Measurements from ENCODE around the gene MAN1B1. TPM values are rescaled to one million over a fixed set of nuclear protein-coding genes. Genes with fewer than 3 reads are reported as not detected.

Gene MAN1B1
- polyA plus RNA-seq, 3 donors = 43.6 to 48.3 (median 47.0) TPM

- DNase-seq (ENCODE audit: low read depth in 3 of 3, low spot score in 2 of 3) = no peak
These were observed 3.9 kb upstream of the MAN1B1 start for GRCh38 chr9:137082925-137083290.

DNA sequence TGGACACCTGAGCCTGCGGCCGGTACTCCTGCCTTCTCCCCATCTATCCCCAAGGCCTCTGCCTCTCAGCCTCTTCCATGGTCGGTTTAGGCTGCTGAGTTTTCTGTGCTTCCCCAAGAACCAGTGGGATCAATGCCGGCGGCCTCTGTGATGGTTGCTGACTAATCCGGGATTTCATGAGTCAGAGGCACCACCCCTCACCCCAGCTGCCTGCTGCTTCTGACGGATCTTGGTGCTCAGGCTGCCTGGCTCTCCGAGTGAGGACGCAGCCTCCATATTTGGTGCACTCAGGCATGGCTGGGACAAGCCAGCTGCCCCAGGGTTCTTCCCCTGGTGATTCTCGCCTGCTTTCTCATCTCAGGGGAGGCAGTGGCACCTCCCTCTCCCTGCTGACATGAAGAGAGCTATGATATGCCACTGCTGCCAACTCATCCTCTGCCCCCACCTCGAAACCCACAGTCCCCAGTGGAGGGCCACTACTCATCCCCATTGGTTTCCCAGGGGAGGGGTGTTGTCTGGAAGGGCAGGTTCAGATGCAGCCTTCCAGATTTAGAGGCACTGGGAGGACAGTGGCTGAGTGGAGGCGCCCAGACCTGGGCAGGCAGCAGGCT lies 3.3 kb upstream of the MAN1B1 start:
- no peak for DNase-seq (ENCODE audit: low read depth in 3 of 3, low spot score in 2 of 3)

DNA sequence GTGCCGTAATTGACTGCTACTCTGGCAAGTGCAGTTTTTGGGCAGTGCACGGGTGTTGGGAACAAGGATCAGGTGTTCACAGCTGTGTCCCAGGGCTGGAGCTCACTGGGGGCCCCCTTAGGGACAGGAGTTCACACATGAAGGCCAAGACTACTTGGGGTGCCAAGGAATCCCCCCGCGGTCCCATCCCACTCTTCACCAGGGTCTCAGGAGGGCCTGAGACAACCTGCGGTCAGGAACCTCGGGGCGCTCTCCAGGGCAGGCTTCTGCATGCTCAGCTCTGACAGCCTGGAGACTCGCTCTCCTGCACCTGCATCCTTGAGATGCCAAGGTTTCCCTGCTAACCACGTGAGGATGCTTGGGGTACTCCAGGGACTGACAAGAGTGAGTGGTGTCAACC lies 2.3 kb upstream of the MAN1B1 start:
- no peak for DNase-seq (ENCODE audit: low read depth in 3 of 3, low spot score in 2 of 3)

DNA sequence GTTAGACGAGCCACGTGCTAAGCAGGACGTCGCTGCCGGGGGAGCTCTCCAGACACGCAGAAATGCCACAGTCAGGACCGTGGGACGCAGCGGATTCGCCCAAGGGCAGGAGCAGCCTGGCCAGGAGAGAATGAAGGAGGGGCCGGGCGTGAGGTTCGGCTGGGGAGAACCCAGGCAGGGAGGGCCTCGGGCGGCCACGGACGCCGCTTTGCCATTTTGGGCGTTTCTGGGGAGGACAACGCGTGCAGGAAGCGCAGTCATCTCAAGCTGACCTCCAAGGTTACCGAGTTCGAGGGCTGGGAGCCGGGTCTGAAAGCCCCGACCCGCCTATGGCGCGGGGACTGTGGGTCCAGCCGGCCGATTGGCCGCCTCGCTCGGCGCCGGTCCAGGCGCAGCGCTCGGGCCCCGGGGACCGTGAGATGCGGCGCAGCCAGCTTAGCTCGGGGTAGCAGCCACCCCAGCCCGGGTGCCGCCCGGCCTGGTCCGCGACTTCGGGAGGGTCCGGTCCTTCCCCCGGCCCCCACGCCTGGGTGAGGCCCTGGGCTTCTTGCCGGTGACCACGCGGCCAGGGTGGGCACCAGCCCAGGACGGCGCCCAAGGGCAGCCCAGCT lies 760 bp upstream of the MAN1B1 start:
- no peak for DNase-seq (ENCODE audit: low read depth in 3 of 3, low spot score in 2 of 3)

DNA sequence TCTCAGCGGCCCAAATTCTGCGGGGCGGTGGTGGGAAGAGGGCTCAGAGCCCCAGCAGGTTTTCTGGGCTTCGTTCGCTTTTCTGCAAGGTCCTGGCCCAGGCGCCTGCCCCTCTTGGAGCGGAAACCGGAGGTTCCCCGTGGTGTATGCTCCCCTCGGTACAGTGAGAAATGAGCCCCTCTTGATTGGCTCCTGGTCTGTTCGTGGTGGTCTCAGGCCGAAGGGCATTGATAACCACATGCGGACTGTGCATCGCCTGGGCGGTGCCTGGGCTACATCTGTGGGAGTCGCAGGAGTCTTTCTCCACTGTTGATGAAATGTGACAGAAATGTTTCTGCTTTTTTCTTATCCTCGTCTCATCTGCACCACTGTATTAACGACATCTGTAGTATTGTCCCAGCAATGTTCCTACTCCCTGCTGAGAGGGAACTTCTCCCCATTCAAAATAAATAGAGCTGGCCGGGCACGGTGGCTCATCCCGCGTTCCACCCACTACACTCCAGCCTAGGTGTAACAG lies 682 bp downstream of the MAN1B1 start:
- no peak for DNase-seq (ENCODE audit: low read depth in 3 of 3, low spot score in 2 of 3)

DNA sequence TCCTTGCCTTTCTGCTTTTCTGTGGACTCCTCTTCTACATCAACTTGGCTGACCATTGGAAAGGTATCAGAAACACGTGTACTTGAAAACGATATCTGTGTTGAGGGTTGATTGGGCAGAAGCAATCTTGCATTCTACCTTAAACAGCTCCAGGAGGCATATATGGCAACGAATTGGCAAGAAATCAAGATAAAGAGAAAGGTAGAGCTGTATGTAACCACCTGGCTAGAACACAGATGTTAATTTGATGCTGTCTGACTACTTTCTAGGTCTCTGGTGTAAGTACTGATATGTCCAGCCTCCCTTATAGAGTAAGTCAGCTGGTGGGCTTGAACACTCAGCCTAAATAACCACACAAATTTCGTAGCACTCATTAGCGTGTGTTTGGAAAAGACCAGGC lies 1.3 kb downstream of the MAN1B1 start:
- no peak for DNase-seq (ENCODE audit: low read depth in 3 of 3, low spot score in 2 of 3)

- no peak for DNase-seq (ENCODE audit: low read depth in 3 of 3, low spot score in 2 of 3)
These were observed 2.6 kb downstream of the MAN1B1 start for GRCh38 chr9:137089232-137089947.

GRCh38 chr9:137095664-137096517 lies 9.1 kb downstream of the MAN1B1 start:
- DNase-seq (ENCODE audit: low read depth in 3 of 3, low spot score in 2 of 3) = no peak

DNA sequence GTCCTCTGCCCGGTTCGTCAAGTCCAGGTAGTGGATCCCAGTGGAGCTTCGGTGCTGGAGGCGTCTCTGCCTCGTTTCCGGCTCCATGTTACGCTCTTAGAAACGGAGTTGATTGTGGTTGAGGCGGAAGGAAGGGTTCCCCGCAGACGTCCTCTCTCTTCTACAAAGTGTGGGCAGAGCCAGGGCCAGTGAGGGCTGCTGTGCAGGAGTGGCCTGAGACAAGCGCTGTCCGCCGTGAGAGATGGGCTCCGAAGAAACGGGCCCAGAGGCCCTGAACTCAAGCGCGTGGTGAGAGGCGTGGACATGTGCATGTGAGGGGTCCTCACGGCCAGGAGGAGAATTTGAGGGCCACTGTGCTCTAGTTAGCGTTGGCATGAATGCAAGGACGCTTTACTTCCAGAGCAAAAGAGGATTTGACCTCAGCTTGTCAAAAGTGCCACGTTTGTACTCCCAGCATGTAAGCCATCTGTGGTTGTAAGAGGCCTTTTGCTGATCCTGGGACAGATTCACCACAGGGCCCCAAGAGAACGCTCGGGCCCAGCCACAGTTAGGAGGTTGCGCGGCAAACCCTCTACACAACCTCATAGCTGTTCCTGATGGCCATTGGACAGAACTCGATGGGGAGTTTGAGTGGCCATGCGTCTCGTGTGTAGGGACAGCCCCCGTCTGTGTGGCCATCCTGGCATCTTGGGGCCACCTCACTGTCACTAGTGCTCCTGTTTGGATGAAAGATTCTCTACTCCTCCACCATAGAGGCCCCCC lies 10.2 kb downstream of the MAN1B1 start:
- no peak for DNase-seq (ENCODE audit: low read depth in 3 of 3, low spot score in 2 of 3)

- no peak for DNase-seq (ENCODE audit: low read depth in 3 of 3, low spot score in 2 of 3)
These were observed 11.1 kb downstream of the MAN1B1 start for GRCh38 chr9:137097761-137098462.

GRCh38 chr9:137099231-137099630 lies 12.4 kb downstream of the MAN1B1 start:
- no peak for DNase-seq (ENCODE audit: low read depth in 3 of 3, low spot score in 2 of 3)

DNA sequence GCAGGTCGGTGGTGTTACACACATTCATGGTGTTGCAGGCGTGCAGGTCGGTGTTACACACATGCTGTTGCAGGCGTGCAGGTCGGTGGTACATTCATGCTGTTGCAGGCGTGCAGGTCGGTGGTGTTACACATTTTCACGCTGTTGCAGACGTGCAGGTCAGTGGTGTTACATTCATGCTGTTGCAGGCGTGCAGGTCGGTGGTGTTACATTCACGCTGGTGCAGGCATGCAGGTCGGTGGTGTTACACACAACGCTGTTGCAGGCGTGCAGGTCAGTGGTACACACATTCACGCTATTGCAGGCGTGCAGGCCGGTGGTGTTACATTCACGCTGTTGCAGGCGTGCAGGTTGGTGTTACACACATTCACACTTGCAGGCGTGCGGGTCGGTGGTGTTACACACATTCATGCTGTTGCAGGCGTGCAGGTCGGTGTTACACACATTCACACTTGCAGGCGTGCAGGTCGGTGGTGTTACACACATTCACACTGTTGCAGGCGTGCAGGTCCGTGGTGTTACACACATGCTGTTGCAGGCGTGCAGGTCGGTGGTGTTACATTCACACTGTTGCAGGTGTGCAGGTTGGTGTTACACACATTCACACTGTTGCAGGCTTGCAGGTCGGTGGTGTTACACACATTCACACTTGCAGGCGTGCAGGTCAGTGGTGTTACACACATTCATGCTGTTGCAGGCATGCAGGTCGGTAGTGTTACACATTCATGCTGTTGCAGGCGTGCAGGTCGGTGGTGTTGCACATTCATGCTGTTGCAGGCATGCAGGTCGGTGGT lies 16.6 kb downstream of the MAN1B1 start:
- DNase-seq (ENCODE audit: low read depth in 3 of 3, low spot score in 2 of 3) = no peak

GRCh38 chr9:137105814-137106661 lies 19.3 kb downstream of the MAN1B1 start:
- no peak for DNase-seq (ENCODE audit: low read depth in 3 of 3, low spot score in 2 of 3)

DNA sequence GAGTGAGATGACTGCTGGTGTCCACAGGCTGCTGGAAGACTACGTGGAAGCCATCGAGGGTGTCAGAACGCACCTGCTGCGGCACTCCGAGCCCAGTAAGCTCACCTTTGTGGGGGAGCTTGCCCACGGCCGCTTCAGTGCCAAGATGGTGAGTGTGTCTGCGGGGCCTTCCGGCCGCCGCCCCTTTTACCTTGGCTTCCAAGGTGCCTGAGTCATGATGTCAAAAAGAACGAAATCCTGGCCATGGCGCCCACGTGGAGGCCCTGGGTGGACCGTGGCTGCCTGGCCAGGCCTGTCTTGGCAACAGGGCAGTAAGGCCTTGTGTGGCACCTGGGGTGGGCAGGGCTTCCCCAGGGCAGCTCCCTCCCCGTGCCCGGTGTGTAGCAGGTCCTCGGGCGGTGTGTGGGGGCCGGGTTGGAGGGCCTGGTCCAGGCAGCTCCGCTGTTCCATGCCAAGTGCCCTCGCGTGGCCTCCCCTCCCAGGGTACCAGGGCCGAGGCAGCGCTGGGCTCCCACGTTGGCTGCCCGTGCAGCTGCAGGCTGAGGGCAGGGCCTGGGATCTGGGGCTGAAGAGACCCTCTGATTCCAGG lies 20.0 kb downstream of the MAN1B1 start:
- DNase-seq (ENCODE audit: low read depth in 3 of 3, low spot score in 2 of 3) = no peak

GRCh38 chr9:137107312-137107921 lies 20.6 kb downstream of the MAN1B1 start:
- no peak for DNase-seq (ENCODE audit: low read depth in 3 of 3, low spot score in 2 of 3)

DNA sequence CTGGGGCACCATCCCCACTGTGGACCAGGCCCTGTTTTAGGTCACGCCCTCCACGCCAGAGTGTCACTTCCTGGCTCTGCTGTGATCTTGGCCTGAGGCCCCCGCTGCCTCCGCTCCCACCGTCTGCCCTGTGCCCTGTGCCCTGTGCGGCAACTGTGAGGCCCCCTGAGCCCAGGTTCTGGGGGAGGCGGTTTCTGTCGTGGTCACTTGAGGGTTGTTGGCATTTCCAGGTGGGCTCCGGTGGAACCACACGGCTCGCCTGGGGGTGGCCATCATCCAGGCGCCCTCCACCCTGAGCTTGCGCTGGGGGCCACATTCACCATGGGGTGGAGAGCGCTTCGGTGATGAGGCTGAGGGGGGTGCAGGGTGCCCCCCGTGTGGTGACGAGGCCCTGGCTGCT lies 21.2 kb downstream of the MAN1B1 start:
- DNase-seq (ENCODE audit: low read depth in 3 of 3, low spot score in 2 of 3) = no peak

- DNase-seq (ENCODE audit: low read depth in 3 of 3, low spot score in 2 of 3) = no peak
These were observed 21.9 kb downstream of the MAN1B1 start for GRCh38 chr9:137108608-137109249.
